ENCODE data around the gene ANKS1A. TPM values are rescaled to one million over a fixed set of nuclear protein-coding genes. Genes with fewer than 3 reads are reported as not detected.

ANKS1A gene
- total RNA-seq, 1 donor: 7.2 TPM

- no peak for TF ChIP-seq CTCF (IDR thresholded peaks at IDR 0.05; ENCODE audit: extremely low read depth, low read depth, low read length)
- H3K36me3 ChIP-seq (ENCODE audit: insufficient read depth, low read length): no peaks in the 10 kb centered on the region
- H3K79me2 ChIP-seq (ENCODE audit: insufficient read depth, low read length): peaks cover 15% of the 10 kb centered on the region
Measured at GRCh38 chr6:34938268-34938667, 49.2 kb downstream of the ANKS1A start.

GRCh38 chr6:34940030-34940434 lies 51.0 kb downstream of the ANKS1A start:
- Histone ChIP-seq H2AFZ (ENCODE audit: low read length) (no peak overlapping the region), H3K79me2 (ENCODE audit: insufficient read depth, low read length) (peaks cover 21% of the 10 kb centered on the region), H3K4me1 (ENCODE audit: insufficient read depth, low read length) (no peaks in the 10 kb centered on the region), H3K9me3 (ENCODE audit: low read depth, low read length) (no peaks in the 10 kb centered on the region), H3K27me3 (ENCODE audit: insufficient read depth, low read length) (no peaks in the 10 kb centered on the region), H3K4me2 (ENCODE audit: insufficient read depth, low read length) (no peak overlapping the region), H3K36me3 (ENCODE audit: insufficient read depth, low read length) (no peaks in the 10 kb centered on the region), H3K27ac (ENCODE audit: low read depth, low read length) (no peak overlapping the region), H3K4me3 (ENCODE audit: insufficient read depth, low read length) (no peak overlapping the region), H4K20me1 (ENCODE audit: insufficient read depth, low read length) (peaks cover 8% of the 10 kb centered on the region)
- DNase-seq (ENCODE audit: insufficient read length, low spot score, missing footprints): no peak
- TF ChIP-seq CTCF (IDR thresholded peaks at IDR 0.05; ENCODE audit: extremely low read depth, low read depth, low read length): no peak

More at GRCh38 chr6:34938268-34938667, 49.2 kb downstream of the ANKS1A start:
- no peaks in the 10 kb centered on the region for H3K4me1 ChIP-seq (ENCODE audit: insufficient read depth, low read length)
- no peaks in the 10 kb centered on the region for H3K27me3 ChIP-seq (ENCODE audit: insufficient read depth, low read length)
- peak; percentile 76 for DNase-seq (ENCODE audit: insufficient read length, low spot score, missing footprints)
- peaks cover 9% of the 10 kb centered on the region for H4K20me1 ChIP-seq (ENCODE audit: insufficient read depth, low read length)
- H2AFZ ChIP-seq (ENCODE audit: low read length): no peak overlapping the region
- no peak overlapping the region for H3K4me2 ChIP-seq (ENCODE audit: insufficient read depth, low read length)
- H3K9me3 ChIP-seq (ENCODE audit: low read depth, low read length): no peaks in the 10 kb centered on the region
- no peak overlapping the region for H3K4me3 ChIP-seq (ENCODE audit: insufficient read depth, low read length)
- no peak overlapping the region for H3K27ac ChIP-seq (ENCODE audit: low read depth, low read length)

- TF ChIP-seq CTCF (IDR thresholded peaks at IDR 0.05; ENCODE audit: extremely low read depth, low read depth, low read length): no peak
Measured at GRCh38 chr6:34941421-34941820, 52.4 kb downstream of the ANKS1A start.

GRCh38 chr6:34945317-34945716 lies 56.3 kb downstream of the ANKS1A start:
- Histone ChIP-seq H3K36me3 (ENCODE audit: insufficient read depth, low read length) (no peaks in the 10 kb centered on the region), H2AFZ (ENCODE audit: low read length) (no peak overlapping the region), H3K9me3 (ENCODE audit: low read depth, low read length) (no peaks in the 10 kb centered on the region), H4K20me1 (ENCODE audit: insufficient read depth, low read length) (peaks cover 6% of the 10 kb centered on the region), H3K4me1 (ENCODE audit: insufficient read depth, low read length) (no peaks in the 10 kb centered on the region), H3K4me2 (ENCODE audit: insufficient read depth, low read length) (no peak overlapping the region), H3K27ac (ENCODE audit: low read depth, low read length) (no peak overlapping the region), H3K4me3 (ENCODE audit: insufficient read depth, low read length) (no peak overlapping the region), H3K27me3 (ENCODE audit: insufficient read depth, low read length) (no peaks in the 10 kb centered on the region), H3K79me2 (ENCODE audit: insufficient read depth, low read length) (peaks cover 17% of the 10 kb centered on the region)
- no peak for TF ChIP-seq CTCF (IDR thresholded peaks at IDR 0.05; ENCODE audit: extremely low read depth, low read depth, low read length)
- DNase-seq (ENCODE audit: insufficient read length, low spot score, missing footprints): no peak

More at GRCh38 chr6:34941421-34941820, 52.4 kb downstream of the ANKS1A start:
- DNase-seq (ENCODE audit: insufficient read length, low spot score, missing footprints): no peak
- Histone ChIP-seq H4K20me1 (ENCODE audit: insufficient read depth, low read length) (peaks cover 6% of the 10 kb centered on the region), H3K4me3 (ENCODE audit: insufficient read depth, low read length) (no peak overlapping the region), H3K36me3 (ENCODE audit: insufficient read depth, low read length) (no peaks in the 10 kb centered on the region), H2AFZ (ENCODE audit: low read length) (no peak overlapping the region), H3K27me3 (ENCODE audit: insufficient read depth, low read length) (no peaks in the 10 kb centered on the region), H3K4me2 (ENCODE audit: insufficient read depth, low read length) (no peak overlapping the region), H3K4me1 (ENCODE audit: insufficient read depth, low read length) (no peaks in the 10 kb centered on the region), H3K9me3 (ENCODE audit: low read depth, low read length) (no peaks in the 10 kb centered on the region), H3K27ac (ENCODE audit: low read depth, low read length) (no peak overlapping the region), H3K79me2 (ENCODE audit: insufficient read depth, low read length) (peaks cover 21% of the 10 kb centered on the region)

Measured in osteoblast (primary cell).